Skeletal muscle satellite cell (primary cell): ENCODE results near the gene SLC35A1. TPM values are rescaled to one million over a fixed set of nuclear protein-coding genes. Genes with fewer than 3 reads are reported as not detected.

Experiments
- H3K27me3 ChIP-seq: 2 replicates; pipeline ENCODE4 v1.7.0; 2013; ENCODE audit warnings: low read length; ENCODE audit not compliant: control insufficient read depth, insufficient read depth
- H3K36me3 ChIP-seq: 2 replicates; pipeline ENCODE4 v1.7.0; 2013; ENCODE audit warnings: mild to moderate bottlenecking, control low read depth, low read length; ENCODE audit not compliant: insufficient read depth
- H3K4me1 ChIP-seq: 2 replicates; pipeline ENCODE4 v1.7.0; 2013; ENCODE audit warnings: low read length; ENCODE audit not compliant: control insufficient read depth, insufficient read depth
- H3K4me2 ChIP-seq: 2 replicates; pipeline ENCODE4 v1.7.0; 2013; ENCODE audit warnings: mild to moderate bottlenecking, low read length
- H3K4me3 ChIP-seq: 2 replicates; pipeline ENCODE4 v1.7.0; 2013; ENCODE audit warnings: low read length
- H3K9ac ChIP-seq: 2 replicates; pipeline ENCODE4 v1.7.0; 2013; ENCODE audit warnings: mild to moderate bottlenecking, low read depth, low read length, moderate library complexity
- H3K9me3 ChIP-seq: replicated peaks from 2 replicates; pipeline ENCODE4 v1.7.0; 2013; ENCODE audit warnings: mild to moderate bottlenecking, control low read depth, low read length
- total RNA-seq: library from RNA; depleted of rRNA; stranded (reverse); fragments of >200 nt; gene quantifications from 2 replicates; pipeline ENCODE4 v1.2.3, GENCODE V29; 2012; rRNA removed

The SLC35A1 gene
- 9.8 and 12.4 TPM in 2 replicates for total RNA-seq

- Histone ChIP-seq H3K9ac (peak within 1 kb of the TSS; percentile 90), H3K4me3 (peak within 1 kb of the TSS; percentile 83), H3K4me1 (no peaks in the 10 kb centered on the region), H3K9me3 (no peaks in the 10 kb centered on the region), H3K27me3 (peaks cover 5% of the 10 kb centered on the region), H3K4me2 (peak within 1 kb of the TSS; percentile 83), H3K36me3 (peaks cover 6% of the 10 kb centered on the region)
Measured at GRCh38 chr6:87472525-87473418, at the start of gene SLC35A1. Gene SLC35A1 (plus strand): TSS chr6:87472974. CDS start chr6:87473004, 30 bp downstream.

DNA sequence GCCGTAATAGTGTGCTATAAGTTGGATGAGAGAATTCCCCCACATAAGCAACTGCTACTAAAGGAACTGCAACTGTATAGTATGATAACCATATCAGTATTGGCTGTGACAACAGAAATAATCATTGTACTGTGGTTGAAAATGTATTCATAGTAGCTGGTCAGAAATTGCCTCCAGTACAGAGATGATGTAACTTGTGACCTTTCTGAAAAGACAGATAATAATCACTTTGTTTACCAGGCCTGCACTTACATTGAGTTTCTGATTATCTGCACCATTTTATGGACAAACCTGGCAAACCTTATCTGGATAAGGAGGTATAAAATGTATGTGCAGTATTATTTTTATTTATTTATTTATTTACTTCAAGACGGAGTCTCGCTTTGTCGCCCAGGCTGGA, 46.0 kb upstream of the SLC35A1 start:
- H3K4me1 ChIP-seq, result no peaks in the 10 kb centered on the region
- peaks cover 4% of the 10 kb centered on the region for H3K27me3 ChIP-seq
- no peaks in the 10 kb centered on the region for H3K9me3 ChIP-seq
- H3K36me3 ChIP-seq, result no peaks in the 10 kb centered on the region
- H3K4me3 ChIP-seq, result no peak overlapping the region
- no peak overlapping the region for H3K4me2 ChIP-seq
- no peak overlapping the region for H3K9ac ChIP-seq

DNA sequence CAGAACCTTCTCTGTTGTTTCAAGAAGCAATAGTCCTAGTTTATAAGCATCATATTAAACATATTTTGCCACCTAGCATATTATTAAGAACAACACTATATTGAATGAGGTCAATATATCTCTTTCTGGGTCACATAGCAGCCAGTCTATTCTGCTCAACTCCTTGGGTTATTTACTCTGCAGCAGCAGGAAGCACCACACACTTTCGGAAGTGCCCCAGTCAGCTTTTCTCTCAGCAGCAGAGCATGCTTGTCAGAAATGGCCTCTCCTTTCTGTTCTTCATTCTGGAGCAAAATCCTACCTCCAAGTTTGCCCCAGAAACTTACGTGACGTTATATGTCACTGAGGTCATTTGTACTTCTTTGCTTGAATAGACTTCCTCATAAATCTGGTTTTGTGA, 42.3 kb upstream of the SLC35A1 start:
- Histone ChIP-seq H3K4me2 (no peak overlapping the region), H3K4me3 (no peak overlapping the region), H3K4me1 (no peaks in the 10 kb centered on the region), H3K27me3 (no peaks in the 10 kb centered on the region), H3K36me3 (no peaks in the 10 kb centered on the region), H3K9ac (no peak overlapping the region), H3K9me3 (no peaks in the 10 kb centered on the region)

DNA sequence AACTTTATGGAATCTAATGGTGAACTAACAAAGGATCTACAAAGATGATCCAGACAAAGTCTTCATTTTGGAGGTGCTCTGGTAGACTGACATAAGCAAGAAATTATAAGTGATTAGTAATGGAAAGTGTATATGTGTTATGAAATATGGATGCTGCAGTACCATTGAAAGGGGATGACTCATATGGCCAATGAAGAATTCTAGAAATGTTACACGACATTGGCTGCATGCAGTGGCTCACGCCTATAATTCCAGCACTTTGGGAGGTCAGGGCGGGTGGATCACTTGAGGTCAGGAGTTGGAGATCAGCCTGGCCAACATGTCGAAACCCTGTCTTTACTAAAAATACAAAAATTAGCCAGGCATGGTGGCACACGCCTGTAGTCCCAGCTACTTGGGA, 41.5 kb upstream of the SLC35A1 start:
- Histone ChIP-seq H3K9me3 (no peaks in the 10 kb centered on the region), H3K4me2 (no peak overlapping the region)

DNA sequence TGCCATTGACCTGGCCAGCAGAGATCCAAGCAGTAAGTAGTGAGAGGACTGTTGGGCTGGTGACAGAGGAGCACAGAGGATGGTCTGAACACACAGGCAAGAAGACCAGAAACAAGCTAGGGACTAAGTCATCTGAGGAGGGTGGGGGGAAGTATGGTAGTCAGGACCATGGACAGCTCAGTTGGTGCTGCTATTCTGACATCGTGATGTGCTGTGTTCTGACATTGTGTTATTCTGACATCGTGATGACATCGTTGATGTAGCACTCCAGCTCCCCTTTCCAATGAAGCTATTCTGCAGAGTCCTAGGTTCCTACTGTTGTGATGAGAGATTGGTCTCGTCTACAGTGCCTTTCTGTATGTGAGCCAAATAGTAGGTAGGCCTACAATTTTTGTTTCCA, 36.3 kb upstream of the SLC35A1 start:
- Histone ChIP-seq H3K9me3 (no peaks in the 10 kb centered on the region), H3K4me3 (no peak overlapping the region), H3K27me3 (peaks cover 7% of the 10 kb centered on the region), H3K36me3 (no peaks in the 10 kb centered on the region), H3K9ac (no peak overlapping the region), H3K4me1 (no peaks in the 10 kb centered on the region), H3K4me2 (no peak overlapping the region)

More for the DNA sequence above, 41.5 kb upstream of the SLC35A1 start:
- no peak overlapping the region for H3K4me3 ChIP-seq
- no peaks in the 10 kb centered on the region for H3K4me1 ChIP-seq
- no peak overlapping the region for H3K9ac ChIP-seq
- H3K27me3 ChIP-seq, result no peaks in the 10 kb centered on the region
- H3K36me3 ChIP-seq, result no peaks in the 10 kb centered on the region

GRCh38 chr6:87441711-87442110, 31.1 kb upstream of the SLC35A1 start:
- H3K4me2 ChIP-seq, result no peak overlapping the region
- H3K9ac ChIP-seq, result no peak overlapping the region
- H3K4me1 ChIP-seq, result no peaks in the 10 kb centered on the region
- no peaks in the 10 kb centered on the region for H3K9me3 ChIP-seq
- H3K27me3 ChIP-seq, result peaks cover 16% of the 10 kb centered on the region
- H3K36me3 ChIP-seq, result no peaks in the 10 kb centered on the region
- no peak overlapping the region for H3K4me3 ChIP-seq

- H3K9ac ChIP-seq, result no peak overlapping the region
- no peak overlapping the region for H3K4me3 ChIP-seq
- peaks cover 16% of the 10 kb centered on the region for H3K27me3 ChIP-seq
- H3K4me2 ChIP-seq, result no peak overlapping the region
- no peaks in the 10 kb centered on the region for H3K36me3 ChIP-seq
- H3K4me1 ChIP-seq, result no peaks in the 10 kb centered on the region
- no peaks in the 10 kb centered on the region for H3K9me3 ChIP-seq
Measured at GRCh38 chr6:87444362-87444761, 28.4 kb upstream of the SLC35A1 start.

DNA sequence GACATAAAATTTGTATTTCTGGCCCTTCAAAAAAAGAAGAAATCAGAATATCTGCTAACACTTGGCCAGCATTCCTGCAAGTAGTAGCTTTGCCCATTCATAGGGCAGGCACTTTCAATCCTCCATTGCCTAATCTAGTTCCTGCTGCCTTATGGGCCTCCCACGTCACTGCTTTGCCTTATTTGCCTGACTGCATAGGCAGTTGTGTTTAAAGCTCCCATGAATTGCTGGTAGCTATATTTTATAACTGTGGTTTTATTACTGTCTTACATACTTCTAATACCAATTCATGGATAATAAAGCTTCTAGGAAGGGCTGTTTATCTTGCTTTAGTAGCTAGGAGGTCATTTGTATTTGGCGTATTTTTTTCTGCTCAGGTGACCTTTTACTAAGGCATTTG, 7.7 kb upstream of the SLC35A1 start:
- Histone ChIP-seq H3K4me3 (no peak overlapping the region), H3K27me3 (peaks cover 40% of the 10 kb centered on the region), H3K4me1 (no peaks in the 10 kb centered on the region), H3K9me3 (no peaks in the 10 kb centered on the region), H3K9ac (no peak overlapping the region), H3K36me3 (no peaks in the 10 kb centered on the region), H3K4me2 (no peak overlapping the region)

- Histone ChIP-seq H3K4me3 (peak overlapping the region; percentile 83), H3K36me3 (peaks cover 9% of the 10 kb centered on the region), H3K27me3 (peaks cover 2% of the 10 kb centered on the region), H3K9ac (peak overlapping the region; percentile 90), H3K4me1 (no peaks in the 10 kb centered on the region), H3K4me2 (peak overlapping the region; percentile 83), H3K9me3 (no peaks in the 10 kb centered on the region)
Measured at GRCh38 chr6:87473419-87473903, 687 bp downstream of the SLC35A1 start.

GRCh38 chr6:87481931-87482330, 9.2 kb downstream of the SLC35A1 start:
- H3K9me3 ChIP-seq, result no peaks in the 10 kb centered on the region
- H3K4me2 ChIP-seq, result no peak overlapping the region
- H3K4me1 ChIP-seq, result no peaks in the 10 kb centered on the region
- H3K9ac ChIP-seq, result no peak overlapping the region
- peaks cover 14% of the 10 kb centered on the region for H3K36me3 ChIP-seq
- no peaks in the 10 kb centered on the region for H3K27me3 ChIP-seq
- no peak overlapping the region for H3K4me3 ChIP-seq

- H3K4me1 ChIP-seq, result no peaks in the 10 kb centered on the region
- no peak overlapping the region for H3K4me2 ChIP-seq
- no peaks in the 10 kb centered on the region for H3K27me3 ChIP-seq
- H3K36me3 ChIP-seq, result peaks cover 12% of the 10 kb centered on the region
- no peak overlapping the region for H3K9ac ChIP-seq
- H3K4me3 ChIP-seq, result no peak overlapping the region
- H3K9me3 ChIP-seq, result no peaks in the 10 kb centered on the region
Measured at GRCh38 chr6:87482366-87482765, 9.6 kb downstream of the SLC35A1 start.

DNA sequence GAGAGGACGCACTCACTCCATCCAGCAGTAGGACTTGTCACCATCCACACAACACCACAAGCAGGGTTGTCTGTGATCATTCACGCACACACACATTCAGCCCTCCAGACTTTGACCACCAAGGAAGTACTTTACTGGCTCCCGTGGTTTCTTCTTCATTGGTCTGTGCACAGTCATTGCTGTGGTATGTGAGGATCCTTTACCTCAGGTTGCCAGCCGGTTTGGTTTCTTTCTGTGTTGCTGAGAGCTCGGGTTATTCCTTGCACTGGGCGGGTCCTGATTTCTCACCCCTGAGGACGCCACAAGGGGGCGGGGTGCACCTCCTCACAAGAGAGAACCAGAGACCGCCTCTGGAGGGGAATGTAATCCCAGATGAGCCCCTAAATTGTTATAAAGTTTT, 11.2 kb downstream of the SLC35A1 start:
- Histone ChIP-seq H3K4me2 (no peak overlapping the region), H3K9me3 (no peaks in the 10 kb centered on the region), H3K4me3 (no peak overlapping the region)

More for the DNA sequence above, 11.2 kb downstream of the SLC35A1 start:
- no peaks in the 10 kb centered on the region for H3K27me3 ChIP-seq
- peaks cover 3% of the 10 kb centered on the region for H3K36me3 ChIP-seq
- H3K4me1 ChIP-seq, result no peaks in the 10 kb centered on the region
- H3K9ac ChIP-seq, result no peak overlapping the region
